T-helper 2 cell (primary cell): ENCODE results near the gene SSRP1.

Source experiments
- DNase-seq, 5 experiments: peaks; one replicate each; pipeline versions ENCODE4 v3.0.0 to v3.0.0-alpha.2; 2012 to 2022

The SSRP1 gene

GRCh38 chr11:57359896-57360690 is 24.4 kb upstream of the SSRP1 start:
- no peak for DNase-seq

- DNase-seq = no peak
These were observed 23.7 kb upstream of the SSRP1 start for GRCh38 chr11:57359396-57359795.

- no peak for DNase-seq
These were observed 23.3 kb upstream of the SSRP1 start for GRCh38 chr11:57358991-57359390.

- no peak for DNase-seq
These were observed 22.9 kb upstream of the SSRP1 start for GRCh38 chr11:57358543-57358961.

GRCh38 chr11:57357856-57358255 is 22.2 kb upstream of the SSRP1 start:
- DNase-seq = no peak

GRCh38 chr11:57357310-57357709 is 21.6 kb upstream of the SSRP1 start:
- DNase-seq = no peak

- DNase-seq = no peak
These were observed 20.6 kb upstream of the SSRP1 start for GRCh38 chr11:57356268-57356667.

GRCh38 chr11:57354699-57355098 is 19.0 kb upstream of the SSRP1 start:
- no peak for DNase-seq

GRCh38 chr11:57353852-57354251 is 18.2 kb upstream of the SSRP1 start:
- DNase-seq = no peak

- DNase-seq = no peak
These were observed 17.8 kb upstream of the SSRP1 start for GRCh38 chr11:57353446-57353845.

GRCh38 chr11:57353036-57353435 is 17.3 kb upstream of the SSRP1 start:
- no peak for DNase-seq

GRCh38 chr11:57349491-57350274 is 14.0 kb upstream of the SSRP1 start:
- peak; percentile 24 to 59 (median 43) for DNase-seq

GRCh38 chr11:57348636-57349313 is 13.1 kb upstream of the SSRP1 start:
- DNase-seq = no peak

GRCh38 chr11:57348052-57348451 is 12.4 kb upstream of the SSRP1 start:
- DNase-seq = no peak

GRCh38 chr11:57347336-57347735 is 11.6 kb upstream of the SSRP1 start:
- no peak for DNase-seq

GRCh38 chr11:57345555-57346211 is 10.0 kb upstream of the SSRP1 start:
- DNase-seq = peak; percentile 37 to 60 (median 57)

- DNase-seq = no peak
These were observed 9.1 kb upstream of the SSRP1 start for GRCh38 chr11:57344826-57345225.

GRCh38 chr11:57343825-57344224 is 8.1 kb upstream of the SSRP1 start:
- no peak for DNase-seq

- no peak for DNase-seq
These were observed 7.0 kb upstream of the SSRP1 start for GRCh38 chr11:57342702-57343101.

GRCh38 chr11:57341250-57341808 is 5.6 kb upstream of the SSRP1 start:
- DNase-seq = no peak

- DNase-seq = no peak
These were observed 4.4 kb upstream of the SSRP1 start for GRCh38 chr11:57340039-57340615.

- DNase-seq = no peak
These were observed 3.6 kb upstream of the SSRP1 start for GRCh38 chr11:57339328-57339727.
